Placental pericyte (primary cell): ENCODE results near the gene CYFIP2. TPM values are rescaled to one million over a fixed set of nuclear protein-coding genes. Genes with fewer than 3 reads are reported as not detected.

Source experiments
- total RNA-seq: library from RNA; depleted of rRNA; stranded (reverse); fragments of >200 nt; gene quantifications from 2 replicates; pipeline ENCODE4 v1.2.3, GENCODE V29; 2012

Gene CYFIP2
- 15.3 and 23.9 TPM in 2 replicates for total RNA-seq

DNA sequence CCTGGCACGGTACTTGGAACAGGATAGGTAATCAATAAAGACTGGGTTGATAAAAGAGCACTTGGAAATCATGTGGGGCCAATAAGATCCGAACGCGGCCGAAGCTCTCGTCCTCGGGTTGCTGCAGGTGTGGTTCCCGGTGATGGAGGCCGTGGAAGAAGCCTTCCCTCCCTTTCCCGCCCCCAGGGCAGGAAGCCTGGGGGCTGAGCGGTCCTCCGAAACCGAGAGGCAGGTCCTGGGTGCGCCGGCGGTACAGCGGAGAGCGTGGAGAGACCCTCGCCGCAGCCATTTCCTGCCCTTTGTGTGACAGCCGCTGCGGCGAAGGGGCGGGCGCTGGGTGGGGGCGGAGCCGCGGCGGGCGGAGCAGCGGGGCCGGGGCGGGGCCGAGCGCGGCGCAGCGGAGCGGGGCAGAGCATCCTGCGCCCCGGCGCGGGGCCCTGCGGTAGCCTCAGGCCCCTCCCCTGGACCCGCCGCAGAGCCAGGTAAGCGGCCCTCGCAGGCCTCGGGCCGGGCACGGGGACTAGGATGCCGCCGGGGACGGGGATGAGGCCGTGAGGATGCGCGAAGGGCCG lies at the start of gene CYFIP2:
Gene CYFIP2, plus strand, starts transcription at position 410 of the 572 bp plus-strand sequence. CDS start 19,239 bp downstream, outside the sequence.

Other genes with a start within 250 kb of the CYFIP2 start
- 0.88 TPM in 1 of 2 replicates, not detected in the other for gene HAVCR1, start 207.0 kb upstream of the CYFIP2 start, total RNA-seq
- 0.22 TPM in 1 of 2 replicates, not detected in the other for gene HAVCR2, start 157.1 kb upstream of the CYFIP2 start, total RNA-seq
- gene MED7, start 123.3 kb upstream of the CYFIP2 start, total RNA-seq, result 8.3 and 9.9 TPM in 2 replicates
- gene GARIN3, start 99.9 kb upstream of the CYFIP2 start, total RNA-seq, result not detected in 2 replicates
- not detected in 2 replicates for gene ITK, start 85.3 kb upstream of the CYFIP2 start, total RNA-seq
- gene NIPAL4, start 194.1 kb downstream of the CYFIP2 start, total RNA-seq, result 0.57 and 1.8 TPM in 2 replicates